HG03457 (cell line): ENCODE data around the gene KLK11.

Experiments used
- ATAC-seq: cut with Tn5 transposase; IDR thresholded peaks from one replicate; pipeline ENCODE4 v1.9.1; 2021; ENCODE audit warnings: moderate number of reproducible peaks; ENCODE audit not compliant: unreplicated experiment

The KLK11 gene

DNA sequence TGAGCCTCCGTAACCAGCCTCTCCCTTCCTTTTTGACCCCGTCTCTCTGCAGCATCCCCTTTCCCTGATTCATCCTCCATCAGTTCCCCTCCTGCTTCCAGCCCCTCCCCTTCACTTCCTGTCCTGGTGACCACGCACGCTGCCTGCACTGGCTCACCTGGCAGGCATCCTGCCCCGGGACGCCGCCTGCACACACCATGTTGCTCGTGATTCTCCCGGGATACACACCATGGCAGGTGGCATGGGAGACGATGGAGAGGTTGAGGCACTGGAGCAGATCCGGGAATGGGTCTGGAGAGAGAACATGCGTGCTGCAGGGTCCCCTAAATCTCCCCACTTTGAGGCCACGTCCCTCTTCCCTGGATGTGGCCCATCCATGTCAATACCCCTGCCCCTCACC lies 4.2 kb upstream of the KLK11 start:
- no peak for ATAC-seq

DNA sequence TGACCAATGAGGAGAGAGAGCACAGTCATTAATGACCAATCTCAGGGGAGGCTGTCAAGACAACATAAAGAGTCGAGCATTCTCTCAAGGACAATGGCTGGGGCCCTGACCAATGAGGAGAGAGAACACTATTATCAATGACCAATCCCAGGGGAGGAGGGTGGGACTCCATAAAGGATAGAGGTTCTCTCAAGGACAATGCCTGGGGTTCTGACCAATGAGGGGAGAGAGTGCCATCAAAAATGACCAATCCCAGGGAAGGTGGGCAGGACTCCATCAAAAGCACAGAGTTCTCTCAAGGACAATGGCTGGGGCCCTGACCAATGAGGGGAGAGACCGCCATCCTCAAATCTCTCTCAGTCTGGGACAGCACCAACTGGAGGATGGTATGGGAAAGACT lies 3.3 kb upstream of the KLK11 start:
- no peak for ATAC-seq

DNA sequence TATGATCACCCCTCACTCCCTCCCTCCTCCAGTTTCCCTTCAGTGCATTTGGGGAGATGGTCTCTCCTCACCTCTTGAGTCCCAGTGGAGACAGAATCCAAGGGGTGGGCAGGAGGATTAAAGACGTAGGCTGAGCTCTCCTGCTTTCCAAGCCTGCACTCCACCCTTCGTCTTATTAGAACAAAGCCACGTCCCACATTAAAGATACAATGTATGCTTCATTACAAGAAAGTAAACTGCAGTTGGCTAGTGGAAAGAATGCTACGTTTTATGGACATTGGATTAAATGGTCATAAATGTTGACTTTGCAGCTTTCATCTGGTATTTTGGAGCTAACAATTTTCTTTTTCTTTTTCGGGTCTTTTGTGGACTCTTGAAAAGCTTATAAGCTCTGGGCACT lies 1.5 kb upstream of the KLK11 start:
- ATAC-seq: no peak

DNA sequence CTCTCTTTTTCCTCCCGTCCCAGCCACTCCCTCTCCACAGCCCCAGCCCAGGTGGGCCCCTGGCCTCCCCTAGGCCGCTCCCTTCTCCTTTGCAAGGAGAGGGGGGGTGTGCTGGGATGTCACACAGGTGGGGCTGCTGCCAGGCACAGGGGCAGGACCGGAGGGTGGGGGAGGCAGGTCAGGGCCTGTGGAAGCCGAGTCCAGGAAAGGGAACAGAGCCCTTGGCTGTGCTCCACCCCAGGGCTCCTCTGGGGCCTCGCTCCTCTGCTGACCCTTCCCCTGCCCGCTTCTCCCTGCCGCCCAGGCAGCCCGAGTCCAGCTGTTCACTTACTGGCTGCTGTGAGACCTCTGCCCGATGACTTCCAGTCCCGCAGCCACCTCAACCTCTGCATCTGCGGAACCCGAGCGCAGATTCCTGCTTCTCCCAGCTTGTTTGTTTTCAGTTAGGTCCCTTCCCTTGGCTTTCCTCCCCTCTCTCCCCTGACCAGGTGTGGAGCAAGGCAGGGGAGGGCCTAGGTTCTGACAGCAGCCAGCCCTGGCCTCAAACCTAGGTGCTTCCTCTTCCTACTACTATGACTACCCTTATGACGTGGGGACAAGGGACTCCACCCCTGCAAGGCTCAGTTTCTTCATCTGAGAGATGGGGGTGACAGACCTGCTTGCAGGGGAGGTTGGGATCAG lies 850 bp upstream of the KLK11 start:
- ATAC-seq: no peak

DNA sequence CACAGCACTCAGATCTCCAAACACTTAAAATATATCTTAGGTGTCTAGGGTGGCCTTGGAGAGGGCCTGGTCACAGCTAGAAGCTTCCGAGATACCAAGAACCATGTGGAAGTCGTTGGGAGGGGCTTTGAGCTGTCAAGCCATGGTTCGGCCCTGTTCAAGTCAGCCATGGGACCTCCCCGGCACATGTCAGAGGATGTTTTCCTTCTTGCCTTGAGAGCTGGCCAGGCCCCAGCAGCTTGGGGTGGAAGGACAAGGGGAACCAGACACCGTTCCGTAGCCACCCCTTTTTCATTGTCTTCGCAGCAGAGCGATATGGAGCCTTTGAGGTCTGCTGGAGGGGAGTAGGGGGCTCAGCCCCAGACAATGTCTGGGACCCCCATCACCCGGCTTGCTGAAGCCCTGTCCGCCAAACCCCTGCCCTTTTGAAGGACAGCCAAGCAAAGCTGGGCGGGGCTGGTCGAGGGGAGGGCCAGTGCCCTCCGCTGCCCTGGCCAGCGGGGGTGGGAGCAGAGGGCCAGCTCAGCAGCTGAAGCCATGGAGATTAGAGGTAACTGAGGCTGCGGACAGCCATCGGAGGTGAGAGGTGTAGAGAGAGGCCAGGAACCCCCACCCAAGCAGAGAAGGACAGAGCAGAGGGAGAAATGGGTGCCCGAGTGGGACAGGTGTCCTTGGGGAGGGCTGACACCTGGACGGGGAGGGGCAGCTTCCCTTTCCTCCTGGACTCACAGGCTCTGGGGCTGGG lies 435 bp downstream of the KLK11 start:
- ATAC-seq: no peak

DNA sequence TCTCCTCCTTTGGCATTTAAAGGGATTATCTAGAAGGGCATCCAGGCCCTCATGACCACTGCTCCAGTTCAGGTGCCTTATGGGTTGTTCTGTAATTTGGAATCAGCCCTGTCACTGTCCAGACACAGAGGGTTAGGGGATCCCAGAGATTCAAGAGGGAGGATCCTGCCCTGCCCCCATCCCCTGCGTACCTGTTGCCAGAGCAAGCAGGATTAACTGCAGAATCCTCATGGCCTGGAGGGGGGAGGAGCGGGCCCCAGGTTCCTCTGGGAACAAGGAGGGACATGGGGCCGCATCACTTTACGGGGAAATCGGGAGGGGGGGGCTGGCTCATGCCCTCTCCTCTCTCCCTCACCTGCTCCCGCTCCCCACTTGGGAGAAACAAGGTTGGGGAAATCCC lies 1.0 kb downstream of the KLK11 start:
- no peak for ATAC-seq

DNA sequence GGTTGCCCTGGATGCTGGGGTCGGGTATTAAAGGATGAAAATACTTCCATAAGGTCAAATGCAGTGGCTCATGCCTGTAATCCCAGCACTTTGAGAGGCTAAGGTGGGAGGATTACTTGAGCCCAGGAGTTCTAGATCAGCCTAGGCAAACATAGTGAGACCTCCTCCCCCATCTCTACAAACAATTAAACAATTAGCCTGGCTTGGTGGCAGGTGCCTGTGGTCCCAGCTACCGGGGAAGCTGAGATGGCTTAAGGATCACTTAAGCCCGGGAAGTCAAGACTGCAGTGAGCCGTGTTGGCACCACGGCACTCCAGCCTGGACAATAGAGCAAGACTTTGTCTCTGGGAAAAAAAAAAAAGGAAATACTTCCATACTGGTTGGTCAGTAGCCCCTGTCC lies 1.5 kb downstream of the KLK11 start:
- ATAC-seq: no peak

DNA sequence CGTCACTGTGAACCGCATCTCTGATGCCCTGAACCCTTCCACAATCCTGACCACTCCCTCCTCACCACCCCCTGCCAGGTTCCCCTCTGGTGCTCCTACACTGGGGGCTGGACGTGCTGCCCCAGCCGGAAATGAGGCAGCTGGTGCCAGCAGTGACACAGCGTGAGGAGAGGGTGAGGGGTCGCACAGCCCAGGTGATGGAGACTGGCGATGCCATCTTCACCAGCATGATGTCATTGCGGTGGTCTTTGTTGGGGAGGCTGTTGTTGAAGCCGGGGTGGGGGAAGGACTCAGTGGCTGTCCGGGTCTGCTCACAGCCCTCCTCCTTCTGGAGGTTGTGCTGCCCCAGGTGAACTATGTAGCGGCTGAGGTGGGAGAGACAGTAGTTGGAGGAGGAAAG lies 2.5 kb downstream of the KLK11 start:
- no peak for ATAC-seq

DNA sequence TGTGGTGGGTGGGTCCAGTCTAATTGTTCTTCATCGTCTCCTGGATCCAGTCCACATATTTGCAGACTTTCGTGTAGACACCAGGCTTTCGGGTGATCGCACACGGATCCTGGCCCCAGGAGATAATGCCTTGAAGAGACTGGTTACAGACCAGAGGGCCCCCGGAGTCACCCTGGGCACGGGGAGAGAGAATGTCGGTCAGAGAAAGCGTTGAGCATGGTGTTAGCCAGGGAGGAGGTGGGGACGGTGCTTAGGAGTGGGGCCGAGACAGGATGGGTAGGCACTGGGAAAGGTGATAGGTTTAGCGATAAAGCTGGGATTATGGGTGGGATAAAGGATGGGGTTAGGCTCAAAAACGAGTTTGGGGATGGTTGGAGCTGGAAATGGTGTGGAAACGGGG lies 3.9 kb downstream of the KLK11 start:
- ATAC-seq: no peak

DNA sequence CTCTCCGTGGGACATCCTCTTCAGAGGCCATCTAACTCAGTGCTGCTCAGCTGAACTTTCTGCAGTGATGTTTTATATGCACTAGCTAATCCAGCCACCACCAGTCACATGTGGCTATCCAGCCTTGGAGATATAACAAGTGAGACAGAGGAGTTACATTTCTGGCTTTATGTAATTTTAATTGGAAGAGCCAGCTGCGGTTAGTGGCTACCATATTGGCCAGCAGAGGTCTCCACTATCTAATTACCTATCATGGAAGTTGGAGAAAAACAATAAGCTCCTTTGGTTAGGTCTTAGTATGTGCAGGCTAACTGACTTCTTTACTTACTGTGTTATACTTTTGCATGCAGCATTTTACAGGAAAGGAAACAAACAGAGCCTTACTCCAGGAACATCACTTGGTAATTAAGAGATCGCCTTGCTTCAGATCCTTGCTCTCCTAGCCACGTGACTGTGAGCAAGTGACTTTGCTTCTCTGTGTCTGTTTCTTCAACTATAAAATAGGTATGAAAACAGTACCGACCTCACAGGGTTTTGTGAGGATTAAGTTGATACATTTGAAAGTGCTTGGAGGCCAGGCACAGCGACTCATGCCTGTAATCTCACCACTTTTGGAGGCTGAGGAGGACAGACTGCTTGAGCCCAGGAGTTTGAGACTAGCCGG lies 5.3 kb downstream of the KLK11 start:
- no peak for ATAC-seq

DNA sequence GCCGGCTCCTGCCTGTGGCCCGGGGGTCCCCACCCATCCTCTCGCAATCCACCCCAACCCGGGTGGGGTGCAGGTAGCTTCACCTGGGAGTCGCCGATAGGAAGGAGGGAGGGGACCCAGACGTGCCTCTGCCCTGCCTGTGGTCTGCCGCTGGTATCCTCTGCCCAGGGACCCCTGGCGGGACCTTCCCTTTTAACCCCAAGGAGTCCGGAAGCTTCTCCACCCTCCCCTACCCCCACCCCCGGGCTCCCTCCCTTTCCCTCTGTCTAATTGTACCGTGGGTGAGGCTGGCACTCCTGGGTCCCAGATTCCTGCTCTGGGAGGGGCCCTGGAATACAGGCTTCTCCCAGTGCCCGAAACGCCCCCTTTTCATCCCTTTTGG lies 6.9 kb downstream of the KLK11 start, which contains the start of gene KLK10:
Gene KLK10, minus strand, starts transcription at position 166 of the 382 bp plus-strand sequence. CDS start 579 bp downstream, outside the sequence.
- no peak for ATAC-seq

DNA sequence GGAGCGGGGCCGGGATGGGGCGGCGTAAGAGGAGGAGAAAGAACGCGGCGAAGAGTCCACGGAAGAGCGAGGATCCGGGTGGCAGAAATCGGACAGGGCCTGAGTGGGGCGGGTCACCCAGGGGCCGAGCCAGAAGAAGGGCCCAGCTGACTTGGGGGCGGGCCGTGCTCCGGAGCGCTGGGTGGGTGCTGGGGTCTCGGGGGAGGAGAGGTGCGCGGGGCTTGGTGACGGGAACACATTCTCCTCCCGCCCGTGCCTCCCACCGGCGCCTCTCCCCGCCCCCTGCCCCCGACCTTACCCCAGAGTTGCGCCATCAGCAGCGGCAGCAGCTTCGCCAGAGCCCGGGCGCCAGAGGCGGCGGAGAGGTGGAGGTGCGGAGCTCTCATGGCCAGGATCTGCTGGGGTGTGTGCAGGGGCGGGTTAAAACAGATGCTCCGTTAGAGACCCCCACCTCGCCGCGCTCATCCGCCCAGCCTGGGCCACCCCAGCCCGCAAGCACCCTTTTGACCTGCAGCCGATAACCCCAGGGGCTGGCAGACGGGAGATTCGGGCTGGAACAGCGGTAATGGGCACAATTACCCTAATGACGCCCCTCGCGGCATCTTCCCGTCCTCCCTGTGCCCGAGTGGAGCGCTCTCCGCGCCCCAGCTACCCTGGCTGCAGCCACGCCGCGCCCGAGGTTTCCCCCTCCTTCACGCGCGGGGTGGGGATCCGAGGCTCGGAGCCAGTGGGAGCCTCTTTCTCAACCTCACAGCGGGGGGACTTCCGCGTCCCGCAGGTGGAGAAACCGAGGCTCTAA lies 7.5 kb downstream of the KLK11 start:
- no peak for ATAC-seq

DNA sequence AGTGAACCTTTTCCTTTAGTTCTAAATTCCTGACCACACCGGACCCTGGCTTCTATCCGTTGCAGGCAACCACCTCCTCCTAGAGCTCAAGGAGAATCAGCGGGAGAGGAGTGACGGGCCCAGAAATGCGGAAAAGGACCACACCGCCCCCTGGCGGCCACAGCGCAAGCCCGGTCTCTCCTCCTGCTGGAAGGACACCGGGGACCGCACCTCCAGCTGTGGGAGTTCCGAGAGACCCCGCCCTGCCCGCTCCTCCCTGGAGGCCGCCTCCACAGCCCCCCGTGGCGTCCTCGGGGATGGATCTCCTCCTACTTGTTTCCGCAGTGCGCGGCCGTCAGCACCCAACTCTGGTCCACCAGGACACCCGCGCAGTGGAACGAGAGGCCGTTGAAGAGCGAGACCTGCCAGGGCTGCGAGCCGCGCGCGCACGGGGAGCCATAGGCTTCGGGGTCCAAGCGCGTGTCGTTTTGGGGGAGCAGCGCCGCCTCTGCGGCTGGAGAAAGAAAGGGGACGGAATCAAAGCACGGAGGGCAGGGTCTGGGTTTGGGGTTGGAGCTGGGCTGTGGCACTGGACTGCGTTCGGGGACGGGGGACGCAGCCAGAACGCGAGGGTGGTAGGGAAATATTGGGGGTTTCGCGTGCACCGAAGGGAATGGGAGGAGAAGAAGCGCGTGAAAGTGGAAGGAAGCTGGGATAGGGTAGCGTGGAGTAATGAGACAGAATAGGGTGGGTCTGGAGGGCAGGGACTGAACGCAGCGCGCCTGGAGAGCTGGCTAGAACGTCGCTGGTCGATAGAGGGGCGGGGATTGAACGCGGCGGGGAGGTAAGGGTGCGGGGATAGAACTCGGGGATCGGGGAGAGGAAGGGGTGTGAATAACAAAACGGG lies 9.4 kb downstream of the KLK11 start:
- no peak for ATAC-seq

DNA sequence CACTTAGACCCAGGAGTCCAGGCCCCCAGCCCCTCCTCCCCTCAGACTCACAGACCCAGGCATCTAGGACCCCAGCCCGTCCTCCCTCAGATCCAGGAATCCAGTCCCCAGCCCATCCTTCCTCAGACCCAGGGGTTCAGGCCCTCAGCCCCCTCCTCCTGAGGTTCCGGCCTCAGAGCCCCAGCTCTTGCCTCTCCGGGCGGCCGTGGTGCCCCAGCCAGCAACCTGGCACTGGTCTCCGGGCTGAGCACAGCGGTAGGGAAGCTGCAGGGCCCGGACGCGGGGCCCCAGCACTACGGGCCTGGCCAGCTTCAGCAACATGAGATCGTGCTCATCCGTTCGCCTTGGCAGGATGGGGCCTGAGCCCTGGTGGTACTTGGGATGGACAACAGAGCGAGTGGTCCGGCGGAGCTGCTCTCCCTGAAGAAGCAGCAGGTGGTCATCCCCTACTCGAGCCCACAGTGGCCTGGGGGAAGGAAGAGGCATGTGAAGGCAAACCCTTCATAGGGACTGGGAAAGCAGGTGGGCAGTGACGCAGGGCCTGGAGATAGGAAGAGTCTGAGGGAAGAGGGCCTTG lies 10.6 kb downstream of the KLK11 start:
- ATAC-seq: no peak

DNA sequence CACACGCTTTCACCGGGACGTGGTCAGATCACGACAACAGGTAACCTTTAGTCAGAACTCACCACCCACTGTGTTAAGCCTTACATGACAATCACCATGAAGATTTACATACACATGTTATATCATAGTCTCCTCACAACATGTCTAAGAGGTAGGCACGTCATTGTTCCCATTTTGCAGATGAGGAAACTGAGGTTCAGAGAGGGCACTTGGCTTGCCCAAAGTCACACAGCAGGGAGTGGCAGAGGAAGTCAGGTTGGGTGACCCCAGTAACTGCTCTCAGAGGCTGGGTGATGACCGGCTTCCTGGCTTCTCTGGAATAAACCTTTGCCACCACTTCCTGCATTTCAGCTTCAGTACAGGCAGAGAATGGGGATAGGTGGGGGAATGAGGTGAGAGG lies 12.2 kb downstream of the KLK11 start:
- no peak for ATAC-seq

DNA sequence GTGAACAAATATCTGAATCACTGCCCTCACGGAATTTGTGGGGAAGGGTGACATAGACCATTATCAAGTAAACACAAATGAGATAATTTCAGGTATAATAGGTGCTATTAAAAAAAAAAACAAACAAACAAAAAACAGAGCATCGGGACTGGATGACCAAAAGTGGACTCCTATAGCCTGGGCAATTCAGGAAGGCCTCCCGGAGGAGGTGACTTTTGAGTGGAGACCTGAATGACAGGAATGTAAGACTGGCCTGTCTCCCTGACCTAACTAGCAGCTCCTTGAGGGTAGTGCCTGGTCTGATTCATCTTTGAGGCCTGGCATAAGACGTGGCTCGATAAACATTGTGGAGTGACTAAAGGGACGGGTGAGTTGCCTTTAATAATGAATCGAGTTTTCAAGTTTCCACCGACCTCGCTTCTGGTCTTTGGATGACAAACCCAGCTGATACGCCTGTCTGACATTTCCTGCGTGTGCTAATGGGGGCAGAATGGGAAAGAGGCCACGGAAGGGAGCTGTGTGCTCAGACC lies 13.7 kb downstream of the KLK11 start:
- no peak for ATAC-seq

DNA sequence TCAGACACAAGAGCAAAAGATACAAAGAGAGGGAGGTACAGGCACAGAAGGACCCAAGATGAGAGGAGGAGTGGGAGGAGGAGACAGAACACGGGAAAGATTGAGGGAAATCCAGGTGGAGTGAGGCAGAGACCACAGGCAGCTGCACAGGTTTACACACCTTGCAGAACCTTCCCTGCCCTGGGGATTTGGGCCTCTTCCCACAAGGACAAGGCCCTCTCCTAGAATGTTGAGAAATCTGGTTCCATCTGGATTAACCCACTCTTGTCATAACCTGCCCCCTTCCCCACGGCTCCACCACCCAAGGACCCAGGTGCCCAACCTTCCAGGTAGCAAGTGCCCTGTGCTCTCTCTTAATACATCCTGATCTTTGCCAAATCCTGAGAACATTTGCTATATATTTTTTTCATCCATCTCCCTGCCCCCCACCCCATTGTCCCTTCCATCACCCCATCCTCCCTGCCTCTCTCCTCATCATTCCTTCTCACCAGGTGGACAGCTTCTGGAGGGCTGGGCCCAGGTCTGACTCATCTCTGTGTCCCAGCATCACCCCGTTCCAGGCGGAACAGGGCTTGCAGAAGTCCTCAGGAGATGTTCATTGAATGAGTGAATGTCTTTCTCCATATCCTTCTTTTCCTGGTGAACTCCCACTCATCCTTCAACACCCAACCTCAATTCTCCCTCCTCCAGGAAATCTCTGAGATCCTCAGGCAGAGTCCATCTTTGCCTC lies 16.2 kb downstream of the KLK11 start:
- ATAC-seq: no peak

DNA sequence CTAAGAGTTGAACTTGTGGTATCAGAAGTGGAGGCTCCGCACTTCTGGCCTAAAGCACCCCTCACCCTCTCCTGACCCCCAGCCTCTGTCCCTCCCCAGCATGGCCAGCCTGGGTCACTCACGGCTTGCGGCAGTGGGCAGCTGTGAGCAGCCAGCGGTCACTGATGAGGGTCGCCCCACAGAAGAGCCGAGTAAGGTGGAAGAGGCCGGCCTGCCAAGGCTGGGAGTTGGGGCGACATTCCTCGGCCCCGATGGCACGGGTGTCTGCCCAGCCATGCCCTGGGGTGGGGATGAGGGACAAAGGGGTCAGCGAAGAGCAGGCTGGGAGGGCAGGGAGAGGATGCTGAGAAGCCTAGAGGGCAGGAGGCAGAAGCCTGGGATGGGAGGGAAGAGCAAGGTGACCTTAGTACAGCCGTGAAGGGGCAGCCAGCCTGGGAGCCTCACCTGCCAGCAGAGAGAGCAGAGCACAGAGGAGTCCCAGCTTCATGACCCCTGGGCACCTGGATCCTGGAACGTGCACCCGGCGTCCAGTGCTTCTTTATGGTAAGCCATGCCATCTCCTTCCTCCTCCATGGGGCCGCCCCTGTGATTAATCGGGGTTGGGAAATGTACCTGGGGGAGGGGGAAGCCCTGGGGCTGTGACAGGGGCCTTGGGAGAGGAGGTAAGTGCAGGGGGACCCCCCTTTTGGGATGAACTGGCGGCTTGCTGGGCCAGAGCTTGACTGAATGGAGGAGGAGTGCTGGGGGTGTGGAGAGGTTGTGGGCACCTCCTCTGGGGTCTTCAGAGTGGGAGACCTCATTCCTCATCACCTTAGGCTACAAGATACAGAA lies 17.1 kb downstream of the KLK11 start:
- no peak for ATAC-seq
